Upper lobe of left lung (tissue), 4 donors: Measurements from ENCODE around the gene SLC6A18.

ENCODE experiments used
- CTCF ChIP-seq, 6 experiments: fragments of 450-650 bp in 4 of 6; fragments of 200-600 bp in 2 of 6; sonication (generic) in 2 of 6; IDR thresholded peaks; one replicate each; pipeline ENCODE4 v1.5.1; 2016 to 2019; ENCODE audit warnings: antibody characterized with exemption in 6 of 6
- POLR2AphosphoS5 ChIP-seq, 2 donors: sonication (generic); formaldehyde crosslinking; IDR thresholded peaks; one replicate each; pipeline ENCODE4 v1.5.1; 2017; ENCODE audit warnings: antibody characterized with exemption in 2 of 2

GRCh38 chr5:1288439-1289335 is 63.5 kb downstream of the SLC6A18 start:
- no peak for TF ChIP-seq CTCF (IDR thresholded peaks at IDR 0.05)
- TF ChIP-seq POLR2AphosphoS5 (IDR thresholded peaks at IDR 0.05): no peak
